Stomach (tissue), 4 donors: ENCODE data around the gene AMIGO1.

Experiments used
- EP300 ChIP-seq: sonication (generic); formaldehyde crosslinking; IDR thresholded peaks from one replicate; pipeline ENCODE4 v1.6.1; 2017; ENCODE audit warnings: antibody characterized with exemption
- POLR2A ChIP-seq, 4 donors: fragments of 450-650 bp; IDR thresholded peaks; one replicate each; pipeline ENCODE4 v1.6.1; 2016; ENCODE audit warnings: antibody characterized with exemption in 4 of 4, control low read depth in 2 of 4, mild to moderate bottlenecking in 1 of 4, moderate library complexity in 1 of 4
- POLR2AphosphoS5 ChIP-seq, 3 donors: sonication (generic); formaldehyde crosslinking; IDR thresholded peaks; one replicate each; pipeline ENCODE4 v1.6.1; 2016; ENCODE audit warnings: antibody characterized with exemption in 3 of 3
- TF ChIP-seq, protein P1 (sequence below), 7 experiments: fragments of 450-650 bp in 4 of 7; fragments of 200-600 bp in 3 of 7; sonication (generic) in 3 of 7; IDR thresholded peaks; one replicate each; pipeline ENCODE4 v1.5.1; 2016 to 2019; ENCODE audit warnings: antibody characterized with exemption in 7 of 7, control low read depth in 2 of 7, mild to moderate bottlenecking in 1 of 7

DNA sequence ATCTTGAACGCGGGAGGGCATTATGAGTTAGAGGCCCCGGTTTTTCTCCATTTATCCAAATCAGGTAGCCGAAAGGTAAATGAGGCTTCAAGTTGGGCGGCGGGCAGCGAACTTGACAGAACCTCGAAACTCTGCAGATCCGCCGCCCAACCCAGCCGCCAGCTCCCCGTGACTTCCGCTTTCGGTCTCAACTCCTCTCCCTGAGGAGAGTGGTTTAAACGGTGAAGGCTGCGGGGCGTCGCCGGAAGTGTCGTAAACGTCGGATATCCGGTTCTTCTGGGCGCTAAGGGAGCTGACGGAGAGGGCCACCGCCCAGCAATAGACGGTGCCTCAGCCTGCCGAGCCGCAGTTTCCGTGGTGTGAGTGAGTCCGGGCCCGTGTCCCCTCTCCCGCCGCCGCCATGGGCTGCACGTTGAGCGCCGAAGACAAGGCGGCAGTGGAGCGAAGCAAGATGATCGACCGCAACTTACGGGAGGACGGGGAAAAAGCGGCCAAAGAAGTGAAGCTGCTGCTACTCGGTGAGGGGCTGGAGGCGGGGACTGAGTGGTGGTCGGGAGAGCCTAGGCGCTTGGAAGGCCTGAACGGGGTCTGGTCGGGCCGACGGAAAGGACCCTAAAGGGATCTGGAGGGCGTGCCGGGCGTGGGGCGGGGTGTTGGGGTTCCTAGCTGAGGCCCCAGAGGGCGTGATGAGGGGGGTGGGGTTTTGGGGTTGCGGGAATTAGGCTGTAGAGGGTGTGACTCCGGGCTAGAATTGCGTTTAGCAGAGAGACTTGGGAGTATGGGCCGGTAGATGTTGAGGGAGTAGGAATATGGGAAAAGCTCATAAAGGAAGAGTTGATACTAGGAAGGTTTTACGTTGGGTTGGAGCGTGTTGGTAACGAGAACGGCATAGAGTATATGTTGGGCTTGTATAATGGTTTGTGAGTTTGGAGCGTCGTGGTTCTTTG is 39.1 kb upstream of the AMIGO1 start, which contains the start of gene GNAI3:
- TF ChIP-seq, protein P1, sequence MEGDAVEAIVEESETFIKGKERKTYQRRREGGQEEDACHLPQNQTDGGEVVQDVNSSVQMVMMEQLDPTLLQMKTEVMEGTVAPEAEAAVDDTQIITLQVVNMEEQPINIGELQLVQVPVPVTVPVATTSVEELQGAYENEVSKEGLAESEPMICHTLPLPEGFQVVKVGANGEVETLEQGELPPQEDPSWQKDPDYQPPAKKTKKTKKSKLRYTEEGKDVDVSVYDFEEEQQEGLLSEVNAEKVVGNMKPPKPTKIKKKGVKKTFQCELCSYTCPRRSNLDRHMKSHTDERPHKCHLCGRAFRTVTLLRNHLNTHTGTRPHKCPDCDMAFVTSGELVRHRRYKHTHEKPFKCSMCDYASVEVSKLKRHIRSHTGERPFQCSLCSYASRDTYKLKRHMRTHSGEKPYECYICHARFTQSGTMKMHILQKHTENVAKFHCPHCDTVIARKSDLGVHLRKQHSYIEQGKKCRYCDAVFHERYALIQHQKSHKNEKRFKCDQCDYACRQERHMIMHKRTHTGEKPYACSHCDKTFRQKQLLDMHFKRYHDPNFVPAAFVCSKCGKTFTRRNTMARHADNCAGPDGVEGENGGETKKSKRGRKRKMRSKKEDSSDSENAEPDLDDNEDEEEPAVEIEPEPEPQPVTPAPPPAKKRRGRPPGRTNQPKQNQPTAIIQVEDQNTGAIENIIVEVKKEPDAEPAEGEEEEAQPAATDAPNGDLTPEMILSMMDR (IDR thresholded peaks at IDR 0.05), result no peak
- peak in 2 of 4 donors; percentile 97 to 98 for TF ChIP-seq POLR2A (IDR thresholded peaks at IDR 0.05)
- peak; percentile 98 to 100 (median 99) for TF ChIP-seq POLR2AphosphoS5 (IDR thresholded peaks at IDR 0.05)
- no peak for TF ChIP-seq EP300
